ENCODE measurements around the gene ZNF180. TPM values are rescaled to one million over a fixed set of nuclear protein-coding genes. Genes with fewer than 3 reads are reported as not detected.
A peak's percentile ranks its signal among the peaks of the same experiment; 100 is the strongest.

ZNF180 gene
- total RNA-seq, 1 donor from 2014 or later: 5.3 TPM

- FAIRE-seq: no peak
- peak; percentile 9 for DNase-seq (ENCODE audit: low read depth)
Observed at GRCh38 chr19:44512326-44513298, 12.3 kb upstream of the ZNF180 start.

DNA sequence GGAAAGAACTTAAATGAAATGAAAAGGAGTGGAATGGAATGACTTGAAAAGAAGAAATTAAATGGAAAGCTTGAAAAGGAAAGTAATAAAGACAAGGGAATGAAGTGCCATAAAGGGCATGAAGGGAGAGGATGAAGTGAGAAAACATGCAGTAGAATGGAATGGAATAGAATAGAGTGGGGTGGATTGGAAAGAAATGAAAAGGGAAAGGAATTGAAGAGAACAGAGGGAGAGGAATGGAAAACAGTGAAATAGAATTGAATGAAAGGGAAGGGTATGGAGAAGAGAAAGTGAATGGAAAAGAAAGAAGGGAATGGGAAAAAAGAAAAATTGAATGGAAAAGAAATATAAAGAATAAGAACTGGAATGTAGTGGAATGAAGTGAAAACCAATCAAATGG lies 9.2 kb upstream of the ZNF180 start:
- H3K4me3 Mint-ChIP-seq (ENCODE audit: unreplicated experiment): no peak overlapping the region
- no peaks in the 10 kb centered on the region for H3K36me3 Mint-ChIP-seq (ENCODE audit: low read depth, unreplicated experiment)
- no peaks in the 10 kb centered on the region for H3K4me1 ChIP-seq (ENCODE audit: insufficient read depth, low read length)
- peaks cover 61% of the 10 kb centered on the region for H3K27me3 Mint-ChIP-seq (ENCODE audit: low read depth, unreplicated experiment)
- no peak for TF ChIP-seq EZH2 (IDR thresholded peaks at IDR 0.05; ENCODE audit: insufficient read depth, low read length)
- TF ChIP-seq, protein P1, sequence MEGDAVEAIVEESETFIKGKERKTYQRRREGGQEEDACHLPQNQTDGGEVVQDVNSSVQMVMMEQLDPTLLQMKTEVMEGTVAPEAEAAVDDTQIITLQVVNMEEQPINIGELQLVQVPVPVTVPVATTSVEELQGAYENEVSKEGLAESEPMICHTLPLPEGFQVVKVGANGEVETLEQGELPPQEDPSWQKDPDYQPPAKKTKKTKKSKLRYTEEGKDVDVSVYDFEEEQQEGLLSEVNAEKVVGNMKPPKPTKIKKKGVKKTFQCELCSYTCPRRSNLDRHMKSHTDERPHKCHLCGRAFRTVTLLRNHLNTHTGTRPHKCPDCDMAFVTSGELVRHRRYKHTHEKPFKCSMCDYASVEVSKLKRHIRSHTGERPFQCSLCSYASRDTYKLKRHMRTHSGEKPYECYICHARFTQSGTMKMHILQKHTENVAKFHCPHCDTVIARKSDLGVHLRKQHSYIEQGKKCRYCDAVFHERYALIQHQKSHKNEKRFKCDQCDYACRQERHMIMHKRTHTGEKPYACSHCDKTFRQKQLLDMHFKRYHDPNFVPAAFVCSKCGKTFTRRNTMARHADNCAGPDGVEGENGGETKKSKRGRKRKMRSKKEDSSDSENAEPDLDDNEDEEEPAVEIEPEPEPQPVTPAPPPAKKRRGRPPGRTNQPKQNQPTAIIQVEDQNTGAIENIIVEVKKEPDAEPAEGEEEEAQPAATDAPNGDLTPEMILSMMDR (IDR thresholded peaks at IDR 0.05; ENCODE audit: insufficient read depth, low read depth, low read length): no peak
- no peak overlapping the region for H3K9ac ChIP-seq (ENCODE audit: low read length)
- H3K9me3 ChIP-seq (ENCODE audit: insufficient read depth, low read depth, low read length): no peaks in the 10 kb centered on the region
- no peak overlapping the region for H3K4me2 ChIP-seq (ENCODE audit: low read length)
- no peak overlapping the region for H2AFZ ChIP-seq (ENCODE audit: low read depth, low read length)
- no peak overlapping the region for H3K27ac ChIP-seq (ENCODE audit: low read depth, low read length)
- FAIRE-seq (no peak), DNase-seq (ENCODE audit: low read depth) (no peak)
- no peaks in the 10 kb centered on the region for H4K20me1 ChIP-seq (ENCODE audit: insufficient read depth, low read length)
- no peak overlapping the region for H3K27ac Mint-ChIP-seq (ENCODE audit: unreplicated experiment)
- H3K4me1 Mint-ChIP-seq (ENCODE audit: low read depth, unreplicated experiment): no peaks in the 10 kb centered on the region
- peaks cover 12% of the 10 kb centered on the region for H3K9me3 Mint-ChIP-seq (ENCODE audit: unreplicated experiment)
- no peaks in the 10 kb centered on the region for H3K36me3 ChIP-seq (ENCODE audit: insufficient read depth, low read length)
- H3K4me3 ChIP-seq (ENCODE audit: insufficient read depth, low read depth, low read length): no peak overlapping the region
- no peaks in the 10 kb centered on the region for H3K27me3 ChIP-seq (ENCODE audit: insufficient read depth, low read length)
- H3K79me2 ChIP-seq (ENCODE audit: insufficient read depth, low read length): no peaks in the 10 kb centered on the region

More at GRCh38 chr19:44512326-44513298, 12.3 kb upstream of the ZNF180 start:
- Histone ChIP-seq H4K20me1 (ENCODE audit: insufficient read depth, low read length) (no peaks in the 10 kb centered on the region), H3K9ac (ENCODE audit: low read length) (no peak overlapping the region), H2AFZ (ENCODE audit: low read depth, low read length) (no peak overlapping the region), H3K27ac (ENCODE audit: low read depth, low read length) (no peak overlapping the region), H3K4me2 (ENCODE audit: low read length) (no peak overlapping the region), H3K79me2 (ENCODE audit: insufficient read depth, low read length) (no peaks in the 10 kb centered on the region), H3K27me3 (ENCODE audit: insufficient read depth, low read length) (no peaks in the 10 kb centered on the region), H3K4me1 (ENCODE audit: insufficient read depth, low read length) (no peaks in the 10 kb centered on the region), H3K4me3 (ENCODE audit: insufficient read depth, low read depth, low read length) (no peak overlapping the region), H3K36me3 (ENCODE audit: insufficient read depth, low read length) (no peaks in the 10 kb centered on the region), H3K9me3 (ENCODE audit: insufficient read depth, low read depth, low read length) (no peaks in the 10 kb centered on the region)
- no peaks in the 10 kb centered on the region for H3K4me1 Mint-ChIP-seq (ENCODE audit: low read depth, unreplicated experiment)
- H3K9me3 Mint-ChIP-seq (ENCODE audit: unreplicated experiment): peaks cover 9% of the 10 kb centered on the region
- H3K27ac Mint-ChIP-seq (ENCODE audit: unreplicated experiment): no peak overlapping the region
- H3K27me3 Mint-ChIP-seq (ENCODE audit: low read depth, unreplicated experiment): peaks cover 42% of the 10 kb centered on the region
- no peak for TF ChIP-seq EZH2 (IDR thresholded peaks at IDR 0.05; ENCODE audit: insufficient read depth, low read length)
- TF ChIP-seq, protein P1 (IDR thresholded peaks at IDR 0.05; ENCODE audit: insufficient read depth, low read depth, low read length): peak; percentile 32
- H3K4me3 Mint-ChIP-seq (ENCODE audit: unreplicated experiment): no peak overlapping the region
- no peaks in the 10 kb centered on the region for H3K36me3 Mint-ChIP-seq (ENCODE audit: low read depth, unreplicated experiment)

All from astrocyte (in vitro differentiated cells and primary cell).